ENCODE measurements around the gene HIPK3.
A peak's percentile ranks its signal among the peaks of the same experiment; 100 is the strongest.

The HIPK3 gene

DNA sequence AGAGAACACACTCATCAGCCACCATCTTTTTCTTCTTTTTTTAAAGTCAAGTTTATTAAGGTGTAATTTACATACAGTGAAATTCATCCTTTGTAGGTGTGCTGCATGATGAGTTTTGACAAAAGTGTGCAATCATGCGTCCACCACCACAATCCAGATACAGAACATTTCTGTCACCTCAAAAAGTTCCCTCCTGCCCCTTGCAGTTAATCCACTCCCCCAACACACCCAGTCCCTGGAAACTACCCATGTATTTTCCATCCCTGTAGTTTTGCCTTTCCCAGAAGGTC, 126.7 kb downstream of the HIPK3 start:
- peaks cover 28% of the 10 kb centered on the region for H3K36me3 ChIP-seq (ENCODE audit: control insufficient read depth, low read length)
- peaks cover 99% of the 10 kb centered on the region for H3K4me1 ChIP-seq (ENCODE audit: control insufficient read depth, low read length)
- H3K9me3 ChIP-seq (ENCODE audit: control insufficient read depth, insufficient read depth, low read length): peaks cover 12% of the 10 kb centered on the region
- peak overlapping the region; percentile 97 for H3K27ac ChIP-seq (ENCODE audit: low read depth, low read length)
- H3K4me3 ChIP-seq (ENCODE audit: low read length): peak overlapping the region; percentile 76
- H3K4me2 ChIP-seq (ENCODE audit: low read length): peak overlapping the region; percentile 91
- no peaks in the 10 kb centered on the region for H4K20me1 ChIP-seq (ENCODE audit: control insufficient read depth, insufficient read depth, low read depth, low read length)
- H3K79me2 ChIP-seq (ENCODE audit: control insufficient read depth, low read length): peaks cover 75% of the 10 kb centered on the region
- no peaks in the 10 kb centered on the region for H3K27me3 ChIP-seq (ENCODE audit: control insufficient read depth, low read length)
- no peaks in the 10 kb centered on the region for H3K9me2 ChIP-seq (replicated peaks; ENCODE audit: control insufficient read depth, low read length)
- no peak for TF ChIP-seq EZH2phosphoT487 (IDR thresholded peaks at IDR 0.05; ENCODE audit: borderline replicate concordance, low read length)
- TF ChIP-seq, protein P1, sequence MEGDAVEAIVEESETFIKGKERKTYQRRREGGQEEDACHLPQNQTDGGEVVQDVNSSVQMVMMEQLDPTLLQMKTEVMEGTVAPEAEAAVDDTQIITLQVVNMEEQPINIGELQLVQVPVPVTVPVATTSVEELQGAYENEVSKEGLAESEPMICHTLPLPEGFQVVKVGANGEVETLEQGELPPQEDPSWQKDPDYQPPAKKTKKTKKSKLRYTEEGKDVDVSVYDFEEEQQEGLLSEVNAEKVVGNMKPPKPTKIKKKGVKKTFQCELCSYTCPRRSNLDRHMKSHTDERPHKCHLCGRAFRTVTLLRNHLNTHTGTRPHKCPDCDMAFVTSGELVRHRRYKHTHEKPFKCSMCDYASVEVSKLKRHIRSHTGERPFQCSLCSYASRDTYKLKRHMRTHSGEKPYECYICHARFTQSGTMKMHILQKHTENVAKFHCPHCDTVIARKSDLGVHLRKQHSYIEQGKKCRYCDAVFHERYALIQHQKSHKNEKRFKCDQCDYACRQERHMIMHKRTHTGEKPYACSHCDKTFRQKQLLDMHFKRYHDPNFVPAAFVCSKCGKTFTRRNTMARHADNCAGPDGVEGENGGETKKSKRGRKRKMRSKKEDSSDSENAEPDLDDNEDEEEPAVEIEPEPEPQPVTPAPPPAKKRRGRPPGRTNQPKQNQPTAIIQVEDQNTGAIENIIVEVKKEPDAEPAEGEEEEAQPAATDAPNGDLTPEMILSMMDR (IDR thresholded peaks at IDR 0.05; ENCODE audit: low read depth, low read length, poor library complexity, severe bottlenecking): no peak
- H3F3A ChIP-seq (ENCODE audit: control insufficient read depth, insufficient read depth): peaks cover 59% of the 10 kb centered on the region

DNA sequence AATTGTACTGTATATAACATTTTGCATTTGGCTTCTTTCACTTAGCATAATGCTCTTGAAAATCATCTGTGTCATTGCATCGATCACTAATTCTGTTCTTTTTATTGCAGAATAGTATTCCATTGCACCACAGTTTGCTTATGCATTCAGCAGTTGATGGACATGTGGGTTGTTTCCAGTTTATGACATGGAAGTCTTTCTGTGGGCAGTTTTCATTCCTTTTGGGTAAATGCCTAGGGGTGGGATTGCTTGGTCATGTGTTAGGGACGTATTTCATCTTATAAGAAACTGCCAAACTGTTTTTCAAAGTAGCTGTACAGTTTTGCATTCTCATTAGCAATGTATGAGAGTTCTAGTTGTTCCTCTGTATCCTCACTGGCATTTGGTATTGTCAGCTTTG, 127.0 kb downstream of the HIPK3 start:
- Histone ChIP-seq H3K79me2 (ENCODE audit: control insufficient read depth, low read length) (peaks cover 72% of the 10 kb centered on the region), H3K27me3 (ENCODE audit: control insufficient read depth, low read length) (no peaks in the 10 kb centered on the region), H3K9me2 (replicated peaks; ENCODE audit: control insufficient read depth, low read length) (no peaks in the 10 kb centered on the region), H3K36me3 (ENCODE audit: control insufficient read depth, low read length) (peaks cover 28% of the 10 kb centered on the region), H3K4me2 (ENCODE audit: low read length) (peak overlapping the region; percentile 91), H3K27ac (ENCODE audit: low read depth, low read length) (peak overlapping the region; percentile 97), H3K4me1 (ENCODE audit: control insufficient read depth, low read length) (peaks cover 99% of the 10 kb centered on the region), H3K4me3 (ENCODE audit: low read length) (peak overlapping the region; percentile 76), H3F3A (ENCODE audit: control insufficient read depth, insufficient read depth) (peaks cover 62% of the 10 kb centered on the region), H3K9me3 (ENCODE audit: control insufficient read depth, insufficient read depth, low read length) (peaks cover 12% of the 10 kb centered on the region), H4K20me1 (ENCODE audit: control insufficient read depth, insufficient read depth, low read depth, low read length) (no peaks in the 10 kb centered on the region)
- TF ChIP-seq, protein P1 (IDR thresholded peaks at IDR 0.05; ENCODE audit: low read depth, low read length, poor library complexity, severe bottlenecking): no peak
- TF ChIP-seq EZH2phosphoT487 (IDR thresholded peaks at IDR 0.05; ENCODE audit: borderline replicate concordance, low read length): no peak

DNA sequence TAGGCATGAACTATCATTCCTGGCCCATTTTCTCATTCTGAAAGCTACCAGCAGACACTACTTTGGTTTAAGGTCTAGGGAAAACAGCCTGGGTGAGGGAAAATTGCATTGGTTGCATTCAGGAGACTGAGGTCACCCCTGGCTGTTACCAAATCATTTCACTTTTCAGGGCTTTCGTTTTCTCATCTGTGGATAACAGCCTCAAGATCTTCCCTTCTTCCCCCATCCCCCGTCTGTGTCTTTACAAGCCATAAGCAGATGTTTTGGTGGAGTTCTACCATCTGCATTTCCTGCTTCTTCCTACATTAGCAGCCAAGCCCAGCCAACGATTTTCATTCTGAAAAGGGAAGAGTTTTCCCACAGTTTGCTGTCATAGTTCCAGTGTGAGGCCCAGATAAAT, 130.4 kb downstream of the HIPK3 start:
- H4K20me1 ChIP-seq (ENCODE audit: control insufficient read depth, insufficient read depth, low read depth, low read length): no peaks in the 10 kb centered on the region

More for the DNA sequence above, 130.4 kb downstream of the HIPK3 start:
- H3K36me3 ChIP-seq (ENCODE audit: control insufficient read depth, low read length): peaks cover 47% of the 10 kb centered on the region
- peaks cover 57% of the 10 kb centered on the region for H3F3A ChIP-seq (ENCODE audit: control insufficient read depth, insufficient read depth)
- H3K79me2 ChIP-seq (ENCODE audit: control insufficient read depth, low read length): peaks cover 71% of the 10 kb centered on the region
- peaks cover 12% of the 10 kb centered on the region for H3K9me3 ChIP-seq (ENCODE audit: control insufficient read depth, insufficient read depth, low read length)
- peak overlapping the region; percentile 97 for H3K27ac ChIP-seq (ENCODE audit: low read depth, low read length)
- peak overlapping the region; percentile 87 for H3K4me2 ChIP-seq (ENCODE audit: low read length)
- H3K4me1 ChIP-seq (ENCODE audit: control insufficient read depth, low read length): peaks cover 93% of the 10 kb centered on the region
- no peaks in the 10 kb centered on the region for H3K9me2 ChIP-seq (replicated peaks; ENCODE audit: control insufficient read depth, low read length)
- no peaks in the 10 kb centered on the region for H3K27me3 ChIP-seq (ENCODE audit: control insufficient read depth, low read length)
- H3K4me3 ChIP-seq (ENCODE audit: low read length): peak overlapping the region; percentile 71
- TF ChIP-seq EZH2phosphoT487 (IDR thresholded peaks at IDR 0.05; ENCODE audit: borderline replicate concordance, low read length): no peak
- TF ChIP-seq, protein P1 (IDR thresholded peaks at IDR 0.05; ENCODE audit: low read depth, low read length, poor library complexity, severe bottlenecking): no peak

All from DOHH2 (cell line).